HG03060 (cell line): Measurements from ENCODE around the gene USP5.

Experiments
- ATAC-seq: cut with Tn5 transposase; IDR thresholded peaks from one replicate; pipeline ENCODE4 v1.9.1; 2021; ENCODE audit warnings: low read depth, moderate number of reproducible peaks; ENCODE audit not compliant: unreplicated experiment

The USP5 gene

GRCh38 chr12:6825398-6826124 lies 26.4 kb upstream of the USP5 start:
- no peak for ATAC-seq

- no peak for ATAC-seq
Measured at GRCh38 chr12:6826125-6826733, 25.7 kb upstream of the USP5 start.

- no peak for ATAC-seq
Measured at GRCh38 chr12:6826734-6827436, 25.1 kb upstream of the USP5 start.

- ATAC-seq: no peak
Measured at GRCh38 chr12:6827437-6827911, 24.5 kb upstream of the USP5 start.

- no peak for ATAC-seq
Measured at GRCh38 chr12:6827982-6828780, 23.8 kb upstream of the USP5 start, which contains the start of gene P3H3. TSS of gene P3H3 (plus strand) at chr12:6828407. CDS start at chr12:6828441, 34 bp downstream.

GRCh38 chr12:6828781-6829535 lies 23.0 kb upstream of the USP5 start:
- ATAC-seq: no peak

- ATAC-seq: no peak
Measured at GRCh38 chr12:6829536-6830220, 22.3 kb upstream of the USP5 start.

- ATAC-seq: no peak
Measured at GRCh38 chr12:6830286-6830890, 21.6 kb upstream of the USP5 start.

- ATAC-seq: no peak
Measured at GRCh38 chr12:6830999-6831398, 21.0 kb upstream of the USP5 start.

- ATAC-seq: no peak
Measured at GRCh38 chr12:6831450-6831995, 20.4 kb upstream of the USP5 start.

GRCh38 chr12:6832125-6832524 lies 19.8 kb upstream of the USP5 start:
- no peak for ATAC-seq

GRCh38 chr12:6833189-6833890 lies 18.6 kb upstream of the USP5 start:
- ATAC-seq: no peak

- no peak for ATAC-seq
Measured at GRCh38 chr12:6834254-6834653, 17.7 kb upstream of the USP5 start.

GRCh38 chr12:6834873-6835272 lies 17.1 kb upstream of the USP5 start:
- ATAC-seq: no peak

- no peak for ATAC-seq
Measured at GRCh38 chr12:6836851-6837250, 15.1 kb upstream of the USP5 start.

- ATAC-seq: no peak
Measured at GRCh38 chr12:6837370-6838060, 14.4 kb upstream of the USP5 start.

GRCh38 chr12:6838854-6839253 lies 13.1 kb upstream of the USP5 start:
- ATAC-seq: no peak
